GM03348 (cell line): ENCODE measurements around the gene TBCK.

Experiments
- DNase-seq: peaks from one replicate; pipeline ENCODE4 v3.0.0; 2012; ENCODE audit warnings: low spot score

Gene TBCK

DNA sequence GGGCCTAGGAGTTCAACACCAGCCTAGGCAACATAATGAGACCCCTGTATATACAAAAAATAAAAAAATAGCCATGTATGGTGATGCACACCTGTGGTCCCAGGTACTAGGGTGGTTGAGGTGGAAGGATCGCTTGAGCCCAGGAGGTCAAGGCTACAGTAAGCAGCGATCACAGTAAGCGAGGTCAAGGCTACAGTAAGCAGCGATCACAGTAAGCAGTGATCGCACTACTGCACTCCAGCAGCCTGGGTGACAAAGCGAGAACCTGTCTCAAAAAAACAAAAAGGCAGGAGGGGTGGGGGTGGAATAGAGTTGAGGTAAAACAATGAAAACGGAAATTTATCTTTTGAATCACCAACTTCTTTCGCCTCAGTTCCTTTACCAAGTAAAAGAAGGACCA lies 29.4 kb downstream of the TBCK start:
- no peak for DNase-seq

DNA sequence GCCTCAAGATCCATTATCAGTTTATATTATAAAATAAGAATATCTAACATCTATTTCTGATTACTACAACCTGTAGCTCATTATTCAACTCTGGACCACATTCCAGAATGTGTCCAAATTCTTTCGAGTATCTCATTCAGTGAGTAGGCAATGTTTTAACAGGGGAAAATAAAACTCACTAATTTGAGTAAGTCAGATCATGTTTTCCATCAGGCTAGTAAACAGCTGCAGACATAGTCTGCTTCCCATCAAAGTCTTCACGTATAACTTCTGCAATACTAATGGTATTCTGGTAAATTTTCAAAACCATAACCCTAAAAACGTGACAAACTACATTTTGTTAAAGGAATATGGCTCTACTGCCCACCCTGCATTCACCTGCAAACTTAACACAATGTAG lies 31.8 kb downstream of the TBCK start:
- DNase-seq: no peak

- no peak for DNase-seq
Observed at GRCh38 chr4:106277140-106277675, 38.8 kb downstream of the TBCK start.

DNA sequence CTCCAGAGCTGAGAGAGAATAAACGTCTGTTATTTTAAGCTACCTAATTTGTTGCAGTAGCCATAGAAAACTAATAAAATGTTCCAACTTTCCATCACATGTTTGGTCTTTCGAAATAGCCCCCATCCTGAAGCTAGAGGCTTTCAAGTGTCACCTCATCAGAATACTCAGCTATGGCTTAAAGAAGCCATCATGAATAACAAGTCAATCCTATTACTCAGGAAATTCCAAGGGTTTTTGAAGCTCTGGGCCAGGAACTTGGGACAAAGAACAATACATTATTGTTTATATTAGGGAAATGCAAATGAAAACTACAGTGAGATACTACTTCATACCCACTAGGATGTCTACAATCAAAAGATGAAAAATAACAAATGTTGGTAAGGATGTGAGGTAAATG lies 42.2 kb downstream of the TBCK start:
- DNase-seq: peak; percentile 8

DNA sequence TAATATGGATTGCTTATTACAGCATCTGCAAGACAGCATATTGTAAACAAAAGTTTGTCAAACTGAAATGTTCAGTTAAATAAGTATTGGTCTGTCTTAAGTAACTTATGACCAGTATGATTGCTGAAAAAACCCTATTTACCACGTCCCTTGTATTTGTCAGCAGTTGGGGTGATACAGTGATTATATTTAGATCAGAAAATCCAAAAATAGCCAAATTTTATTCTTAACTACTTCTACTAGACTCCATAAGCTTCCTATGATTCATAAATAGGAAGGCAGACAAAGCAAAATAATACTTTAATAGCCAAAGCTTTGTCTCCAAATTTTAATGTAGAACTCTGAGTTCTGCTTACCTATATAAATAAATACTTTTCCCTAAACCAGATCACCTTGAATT lies 45.3 kb downstream of the TBCK start:
- no peak for DNase-seq

DNA sequence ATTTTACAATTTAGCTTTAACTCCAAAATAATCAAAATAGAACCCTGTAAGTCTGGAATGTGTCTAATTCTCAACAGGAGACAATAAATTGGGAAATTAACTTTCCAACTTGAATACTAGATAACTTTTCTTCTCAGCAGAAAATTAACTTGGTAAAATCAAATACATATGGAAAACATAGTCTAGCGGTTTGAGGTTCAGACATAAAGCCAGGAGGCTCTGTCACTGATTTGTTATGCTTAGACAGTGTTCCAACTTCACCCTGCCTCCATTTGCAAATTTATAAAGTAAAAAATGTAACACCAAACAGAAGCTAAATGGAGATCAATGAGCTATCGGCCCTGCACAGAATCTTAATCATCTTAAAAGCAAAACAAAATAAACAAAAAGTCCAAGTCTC lies 46.3 kb downstream of the TBCK start:
- DNase-seq: no peak

DNA sequence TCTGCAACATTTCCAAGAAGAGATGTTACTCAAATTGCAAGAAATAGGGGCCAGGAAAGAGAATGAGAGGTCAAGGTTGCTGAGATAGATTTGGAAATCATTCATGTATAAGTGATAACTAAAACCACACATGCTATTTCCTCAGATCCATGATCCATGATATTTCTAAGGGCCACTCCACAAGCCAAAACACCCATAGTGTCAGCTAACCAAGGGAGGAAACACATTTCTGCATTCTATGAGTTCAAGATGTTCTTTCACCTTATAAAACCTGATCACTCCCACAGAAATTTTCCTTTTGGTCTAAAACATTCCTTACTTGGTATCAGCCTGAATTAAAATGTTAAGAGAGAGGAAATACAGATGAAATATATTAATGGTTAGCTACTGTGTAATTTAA lies 47.2 kb downstream of the TBCK start:
- peak; percentile 32 for DNase-seq

GRCh38 chr4:106266201-106266600 lies 49.8 kb downstream of the TBCK start:
- peak; percentile 41 for DNase-seq

DNA sequence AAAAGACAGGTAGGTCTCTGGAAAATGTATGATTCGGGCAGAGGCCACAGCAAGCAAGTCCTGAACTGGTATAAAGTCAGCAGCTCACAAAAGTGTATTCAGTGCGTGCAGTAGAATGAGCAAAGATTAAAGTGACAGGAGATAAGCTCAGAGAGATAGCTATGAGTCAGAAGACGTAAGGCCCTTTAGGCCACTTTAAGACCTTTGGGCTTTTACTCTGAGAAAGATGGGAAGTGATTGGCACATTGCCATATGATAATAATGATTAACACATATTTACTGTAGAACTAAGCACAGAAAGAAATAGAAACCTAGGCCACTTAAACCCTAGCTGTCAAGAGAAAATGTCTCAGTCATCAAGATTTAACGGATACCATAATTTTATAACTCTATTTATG lies 51.7 kb downstream of the TBCK start:
- DNase-seq: no peak

GRCh38 chr4:106263594-106264330 lies 52.2 kb downstream of the TBCK start:
- no peak for DNase-seq

GRCh38 chr4:106261980-106262379 lies 54.0 kb downstream of the TBCK start:
- no peak for DNase-seq

- DNase-seq: peak; percentile 21
Observed at GRCh38 chr4:106258145-106259045, 57.6 kb downstream of the TBCK start.

DNA sequence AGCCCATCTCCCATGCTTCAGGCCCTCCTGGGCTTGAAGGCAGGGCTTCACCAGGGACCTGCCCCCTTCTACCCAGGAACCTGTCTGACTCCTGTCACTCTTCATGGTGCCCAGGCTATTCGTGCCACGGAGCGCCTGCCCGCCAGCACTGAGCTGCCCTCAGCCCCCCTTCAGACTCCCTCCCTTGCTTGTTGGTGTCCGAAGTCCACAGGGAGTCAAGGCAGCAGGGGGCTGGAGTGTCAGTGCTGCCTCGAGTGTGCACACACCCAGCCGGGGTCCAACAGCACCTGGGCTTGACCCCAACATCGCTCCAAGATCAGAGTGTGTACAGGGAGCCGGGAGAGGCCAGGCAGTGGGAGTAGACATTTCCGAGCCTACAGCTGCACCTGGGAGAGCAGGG lies 59.8 kb downstream of the TBCK start:
- no peak for DNase-seq

GRCh38 chr4:106255195-106255594 lies 60.8 kb downstream of the TBCK start:
- no peak for DNase-seq

- no peak for DNase-seq
Observed at GRCh38 chr4:106253364-106254129, 62.5 kb downstream of the TBCK start.

GRCh38 chr4:106247600-106247999 lies 68.4 kb downstream of the TBCK start:
- no peak for DNase-seq

GRCh38 chr4:106246441-106246840 lies 69.6 kb downstream of the TBCK start:
- DNase-seq: no peak

DNA sequence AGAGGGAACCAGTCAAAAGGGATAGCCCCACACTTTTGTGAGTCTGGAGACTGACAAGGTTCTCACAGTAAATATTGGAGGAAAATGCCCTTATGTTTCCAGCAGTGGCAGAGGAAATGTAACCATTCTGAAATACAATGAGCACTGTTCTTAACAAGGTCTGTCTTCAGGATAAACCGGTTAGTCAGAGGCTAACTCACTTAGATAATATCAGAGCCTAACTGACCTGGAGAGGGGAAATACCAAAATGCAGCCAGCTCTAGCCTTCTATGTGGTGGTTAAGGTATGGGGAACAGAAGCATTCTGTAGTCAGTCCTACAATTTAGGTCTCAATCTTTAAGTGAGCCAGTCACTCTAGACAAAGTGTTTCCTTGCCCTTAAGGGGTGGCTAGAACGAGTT lies 70.8 kb downstream of the TBCK start:
- no peak for DNase-seq

DNA sequence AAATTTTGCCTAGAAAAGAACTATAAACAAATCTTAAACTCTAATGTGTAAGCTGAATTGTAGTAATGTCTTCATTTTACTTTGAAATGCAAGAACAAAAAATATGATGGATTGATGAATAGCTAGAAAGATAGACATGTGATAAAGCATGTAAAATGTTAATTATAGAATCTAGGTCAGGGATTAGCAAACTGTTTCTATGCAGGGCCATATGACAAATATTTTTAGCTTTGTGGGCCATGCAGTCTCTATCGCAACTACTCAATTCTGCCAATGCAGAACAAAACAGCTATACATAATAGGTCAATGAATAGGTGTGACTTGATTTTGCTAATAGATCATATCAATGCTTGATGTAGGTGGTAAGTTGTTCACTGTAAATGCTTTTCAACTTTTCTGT lies 75.3 kb downstream of the TBCK start:
- DNase-seq: no peak

DNA sequence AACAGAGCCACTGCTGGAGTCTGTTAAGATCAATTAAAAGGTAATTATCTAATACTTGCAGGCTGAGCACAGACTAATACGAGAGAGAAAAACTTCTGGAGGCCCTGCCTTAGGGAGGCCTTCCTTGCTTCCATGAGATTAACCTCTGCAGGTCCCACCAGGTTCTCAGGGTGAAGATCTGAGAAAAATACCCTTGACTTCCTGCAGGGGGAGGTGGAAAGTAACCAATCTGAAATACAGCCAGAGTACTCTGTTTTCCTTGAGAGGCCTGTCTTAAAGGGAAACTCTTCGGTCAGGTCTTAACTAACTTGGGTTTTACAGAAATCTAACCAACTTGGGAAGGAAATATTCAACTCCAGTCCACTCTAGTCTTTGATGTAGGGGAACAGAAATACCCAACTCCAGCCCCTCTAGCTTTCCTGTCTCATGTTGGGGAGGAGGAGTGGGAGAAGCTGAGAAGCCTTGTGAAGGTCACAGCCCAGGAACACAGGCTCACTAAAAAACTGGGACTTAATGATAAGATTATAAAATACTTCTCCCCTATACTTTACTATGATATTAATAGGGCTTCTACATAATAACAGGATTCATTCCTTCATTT lies 77.1 kb downstream of the TBCK start:
- DNase-seq: peak; percentile 26

DNA sequence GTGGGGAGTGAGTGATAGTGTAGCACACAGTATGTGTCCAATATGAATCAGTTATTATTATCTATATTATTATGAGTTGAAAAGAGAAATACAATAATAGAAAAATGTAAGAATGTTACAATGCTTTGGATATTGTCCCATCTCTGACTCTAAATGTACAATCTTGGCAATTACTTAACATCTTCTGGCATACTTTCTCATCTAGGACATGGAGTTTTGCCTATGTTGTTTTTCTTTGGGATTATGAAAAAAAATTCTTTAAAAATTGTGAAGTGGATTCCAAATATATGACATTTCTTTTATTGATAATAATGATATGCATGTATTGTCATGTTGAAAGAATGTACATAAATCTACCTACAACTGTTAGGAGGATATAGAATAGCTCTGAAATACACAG lies 84.1 kb downstream of the TBCK start:
- DNase-seq: no peak

DNA sequence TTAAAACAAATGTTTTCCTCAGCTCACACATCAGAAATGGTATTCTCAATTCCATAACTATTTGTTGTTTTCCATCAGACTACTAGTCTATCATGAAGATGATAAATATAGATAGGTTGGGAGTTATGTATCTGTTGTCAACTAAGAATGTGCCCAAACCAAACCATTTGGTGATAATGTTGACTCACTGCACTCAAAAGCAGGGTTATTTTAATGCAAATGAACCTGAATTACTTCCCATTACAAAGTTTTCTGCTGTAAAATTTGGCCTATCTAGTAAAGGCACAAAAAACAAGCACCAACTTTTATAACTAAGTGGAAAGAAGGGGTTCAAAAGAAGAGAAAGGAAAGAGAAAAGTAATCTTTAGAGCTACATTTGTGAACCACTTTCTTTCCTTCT lies 93.5 kb downstream of the TBCK start:
- no peak for DNase-seq
